ENCODE measurements around the gene TRDN.

GRCh38 chr6:123541462-123541861 lies 95.3 kb downstream of the TRDN start:
- TF ChIP-seq POLR2A (IDR thresholded peaks at IDR 0.05) (no peak), CTCF (IDR thresholded peaks at IDR 0.05) (no peak)

Measured in body of pancreas (tissue), 4 donors.